ENCODE data around the gene ANKRD61.
A peak's percentile ranks its signal among the peaks of the same experiment; 100 is the strongest.

The ANKRD61 gene

DNA sequence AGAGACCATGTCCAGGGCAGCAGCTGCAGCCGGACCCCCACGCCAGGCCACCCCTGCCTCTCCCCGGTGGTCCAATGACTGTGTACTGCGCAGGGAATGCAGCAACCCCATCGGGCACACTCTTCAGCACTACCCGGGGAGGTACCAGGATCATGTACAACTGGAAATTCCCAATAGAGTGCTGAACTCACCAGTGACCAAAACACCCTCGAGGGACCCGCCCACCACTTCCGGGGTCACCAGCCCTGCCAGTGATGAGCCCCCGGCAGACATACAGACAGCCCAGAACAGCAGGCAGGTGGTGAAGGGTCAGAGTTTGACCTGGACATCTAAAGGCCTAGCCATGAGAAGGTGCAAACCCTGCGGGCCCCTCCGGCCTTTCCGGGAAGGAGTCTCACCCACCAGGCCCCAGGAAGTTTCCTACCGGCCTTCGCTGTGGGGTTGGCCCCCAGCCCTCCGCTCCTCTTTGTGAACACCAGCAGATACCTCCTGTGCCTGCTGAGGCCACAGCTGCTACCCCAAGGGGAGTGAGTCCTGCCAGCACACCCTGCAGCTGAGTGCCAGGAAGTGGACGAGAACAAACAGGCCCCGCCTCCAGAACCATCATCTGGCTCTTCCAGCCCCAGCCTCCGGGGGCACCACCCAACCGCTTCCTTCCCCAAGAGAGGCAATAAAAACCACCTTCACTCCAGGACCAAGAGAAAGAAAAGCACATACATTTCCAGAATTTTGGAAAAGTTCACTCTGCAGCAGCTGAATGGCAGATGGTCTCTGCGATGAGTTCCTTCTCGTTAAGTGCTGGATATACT, 5.0 kb upstream of the ANKRD61 start:
- H3K27ac ChIP-seq (ENCODE audit: low read depth, low read length) = no peak overlapping the region
- peaks cover 7% of the 10 kb centered on the region for H4K20me1 ChIP-seq (ENCODE audit: control insufficient read depth, insufficient read depth, low read depth, low read length)
- peaks cover 93% of the 10 kb centered on the region for H3K36me3 ChIP-seq (ENCODE audit: control insufficient read depth, low read length)

DNA sequence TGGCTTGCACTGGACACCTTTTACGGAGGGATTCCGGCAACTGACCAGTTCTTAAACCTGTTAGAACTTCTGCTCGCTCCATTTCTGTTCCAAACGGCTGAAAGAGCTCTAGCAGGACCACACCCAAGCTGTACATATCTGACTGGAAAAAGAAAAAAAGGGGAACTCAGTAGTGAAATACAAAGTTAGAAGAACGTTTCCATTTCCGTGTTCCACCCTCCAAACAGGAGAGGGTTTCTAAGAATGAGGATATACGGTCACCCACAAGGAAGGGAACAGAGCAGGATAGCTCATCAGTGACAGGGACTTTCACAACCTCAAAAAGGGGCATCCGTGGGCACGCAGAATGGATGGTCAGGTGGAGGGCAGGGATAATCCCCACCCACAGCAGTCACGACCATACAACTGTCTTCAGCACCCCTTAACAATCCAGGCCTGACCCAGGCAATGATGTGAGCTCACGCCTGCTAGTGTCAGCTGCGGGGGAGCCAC, 4.3 kb upstream of the ANKRD61 start:
- TF ChIP-seq EZH2phosphoT487 (IDR thresholded peaks at IDR 0.05; ENCODE audit: borderline replicate concordance, low read length) = no peak
- TF ChIP-seq, protein P1, sequence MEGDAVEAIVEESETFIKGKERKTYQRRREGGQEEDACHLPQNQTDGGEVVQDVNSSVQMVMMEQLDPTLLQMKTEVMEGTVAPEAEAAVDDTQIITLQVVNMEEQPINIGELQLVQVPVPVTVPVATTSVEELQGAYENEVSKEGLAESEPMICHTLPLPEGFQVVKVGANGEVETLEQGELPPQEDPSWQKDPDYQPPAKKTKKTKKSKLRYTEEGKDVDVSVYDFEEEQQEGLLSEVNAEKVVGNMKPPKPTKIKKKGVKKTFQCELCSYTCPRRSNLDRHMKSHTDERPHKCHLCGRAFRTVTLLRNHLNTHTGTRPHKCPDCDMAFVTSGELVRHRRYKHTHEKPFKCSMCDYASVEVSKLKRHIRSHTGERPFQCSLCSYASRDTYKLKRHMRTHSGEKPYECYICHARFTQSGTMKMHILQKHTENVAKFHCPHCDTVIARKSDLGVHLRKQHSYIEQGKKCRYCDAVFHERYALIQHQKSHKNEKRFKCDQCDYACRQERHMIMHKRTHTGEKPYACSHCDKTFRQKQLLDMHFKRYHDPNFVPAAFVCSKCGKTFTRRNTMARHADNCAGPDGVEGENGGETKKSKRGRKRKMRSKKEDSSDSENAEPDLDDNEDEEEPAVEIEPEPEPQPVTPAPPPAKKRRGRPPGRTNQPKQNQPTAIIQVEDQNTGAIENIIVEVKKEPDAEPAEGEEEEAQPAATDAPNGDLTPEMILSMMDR (IDR thresholded peaks at IDR 0.05; ENCODE audit: low read depth, low read length, poor library complexity, severe bottlenecking) = no peak
- Histone ChIP-seq H4K20me1 (ENCODE audit: control insufficient read depth, insufficient read depth, low read depth, low read length) (peaks cover 7% of the 10 kb centered on the region), H3K9me2 (replicated peaks; ENCODE audit: control insufficient read depth, low read length) (no peaks in the 10 kb centered on the region), H3K4me2 (ENCODE audit: low read length) (0 out of 2 replicates have a peak overlapping the region, but pooled peaks have one; percentile 0), H3F3A (ENCODE audit: control insufficient read depth, insufficient read depth) (peaks cover 24% of the 10 kb centered on the region), H3K79me2 (ENCODE audit: control insufficient read depth, low read length) (peaks cover 14% of the 10 kb centered on the region), H3K4me3 (ENCODE audit: low read length) (no peak overlapping the region), H3K9me3 (ENCODE audit: control insufficient read depth, insufficient read depth, low read length) (no peaks in the 10 kb centered on the region), H3K36me3 (ENCODE audit: control insufficient read depth, low read length) (peaks cover 92% of the 10 kb centered on the region), H3K27ac (ENCODE audit: low read depth, low read length) (no peak overlapping the region), H3K27me3 (ENCODE audit: control insufficient read depth, low read length) (no peaks in the 10 kb centered on the region), H3K4me1 (ENCODE audit: control insufficient read depth, low read length) (peaks cover 13% of the 10 kb centered on the region)

More for the DNA sequence above, 5.0 kb upstream of the ANKRD61 start:
- H3K9me3 ChIP-seq (ENCODE audit: control insufficient read depth, insufficient read depth, low read length) = no peaks in the 10 kb centered on the region
- 0 out of 2 replicates have a peak overlapping the region, but pooled peaks have one; percentile 0 for H3K4me2 ChIP-seq (ENCODE audit: low read length)
- no peak overlapping the region for H3K4me3 ChIP-seq (ENCODE audit: low read length)
- H3K79me2 ChIP-seq (ENCODE audit: control insufficient read depth, low read length) = peaks cover 14% of the 10 kb centered on the region
- peaks cover 13% of the 10 kb centered on the region for H3K4me1 ChIP-seq (ENCODE audit: control insufficient read depth, low read length)
- H3F3A ChIP-seq (ENCODE audit: control insufficient read depth, insufficient read depth) = peaks cover 24% of the 10 kb centered on the region
- TF ChIP-seq EZH2phosphoT487 (IDR thresholded peaks at IDR 0.05; ENCODE audit: borderline replicate concordance, low read length) = no peak
- TF ChIP-seq, protein P1 (IDR thresholded peaks at IDR 0.05; ENCODE audit: low read depth, low read length, poor library complexity, severe bottlenecking) = peak; percentile 62
- H3K27me3 ChIP-seq (ENCODE audit: control insufficient read depth, low read length) = no peaks in the 10 kb centered on the region
- H3K9me2 ChIP-seq (replicated peaks; ENCODE audit: control insufficient read depth, low read length) = no peaks in the 10 kb centered on the region

DNA sequence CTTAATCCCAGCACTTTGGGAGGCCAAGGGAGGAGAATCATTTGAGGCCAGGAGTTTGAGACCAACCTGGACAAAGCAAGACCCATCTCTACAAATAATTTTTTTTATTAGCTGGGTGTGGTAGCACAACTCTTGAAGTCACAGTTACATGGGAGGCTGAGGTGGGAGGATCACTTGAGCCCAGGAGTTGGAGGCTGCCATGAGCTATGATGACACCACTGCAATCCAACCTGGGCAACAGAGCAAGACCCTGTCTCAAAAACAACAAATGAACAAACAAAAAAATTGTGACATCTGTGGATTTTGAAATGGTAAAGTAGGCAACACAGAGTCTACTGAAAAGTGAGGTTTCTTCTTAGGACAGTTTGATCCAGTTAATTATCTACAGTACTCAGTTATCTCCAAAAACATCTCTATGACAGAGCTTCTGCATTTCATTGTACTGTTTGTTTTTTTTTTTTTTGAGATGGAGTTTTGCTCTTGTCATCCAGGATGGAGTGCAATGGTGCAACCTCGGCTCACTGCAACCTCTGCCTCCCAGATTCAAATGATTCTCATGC, 3.3 kb upstream of the ANKRD61 start:
- Histone ChIP-seq H3K9me3 (ENCODE audit: control insufficient read depth, insufficient read depth, low read length) (no peaks in the 10 kb centered on the region), H4K20me1 (ENCODE audit: control insufficient read depth, insufficient read depth, low read depth, low read length) (peaks cover 7% of the 10 kb centered on the region)

More for the DNA sequence above, 3.3 kb upstream of the ANKRD61 start:
- H3K4me2 ChIP-seq (ENCODE audit: low read length) = no peak overlapping the region
- peaks cover 13% of the 10 kb centered on the region for H3K79me2 ChIP-seq (ENCODE audit: control insufficient read depth, low read length)
- H3K4me3 ChIP-seq (ENCODE audit: low read length) = no peak overlapping the region
- peaks cover 90% of the 10 kb centered on the region for H3K36me3 ChIP-seq (ENCODE audit: control insufficient read depth, low read length)
- peaks cover 21% of the 10 kb centered on the region; the same call in 1 of the 2 replicates for H3F3A ChIP-seq (ENCODE audit: control insufficient read depth, insufficient read depth)
- H3K27me3 ChIP-seq (ENCODE audit: control insufficient read depth, low read length) = no peaks in the 10 kb centered on the region
- H3K9me2 ChIP-seq (replicated peaks; ENCODE audit: control insufficient read depth, low read length) = no peaks in the 10 kb centered on the region
- no peak for TF ChIP-seq EZH2phosphoT487 (IDR thresholded peaks at IDR 0.05; ENCODE audit: borderline replicate concordance, low read length)
- TF ChIP-seq, protein P1 (IDR thresholded peaks at IDR 0.05; ENCODE audit: low read depth, low read length, poor library complexity, severe bottlenecking) = no peak
- peaks cover 13% of the 10 kb centered on the region for H3K4me1 ChIP-seq (ENCODE audit: control insufficient read depth, low read length)
- no peak overlapping the region for H3K27ac ChIP-seq (ENCODE audit: low read depth, low read length)

Measured in DOHH2 (cell line).